Measurements from ENCODE around the gene NRGN. TPM values are rescaled to one million over a fixed set of nuclear protein-coding genes. Genes with fewer than 3 reads are reported as not detected.

The NRGN gene
- total RNA-seq, 4 donors from 2014 or later = 0.66 to 2.4 (median 1.8) TPM

- Histone ChIP-seq H3K27me3 (peaks cover 94% of the 10 kb centered on the region), H3K36me3 (no peaks in the 10 kb centered on the region)
Observed at GRCh38 chr11:124718801-124719200, 20.9 kb upstream of the NRGN start.

DNA sequence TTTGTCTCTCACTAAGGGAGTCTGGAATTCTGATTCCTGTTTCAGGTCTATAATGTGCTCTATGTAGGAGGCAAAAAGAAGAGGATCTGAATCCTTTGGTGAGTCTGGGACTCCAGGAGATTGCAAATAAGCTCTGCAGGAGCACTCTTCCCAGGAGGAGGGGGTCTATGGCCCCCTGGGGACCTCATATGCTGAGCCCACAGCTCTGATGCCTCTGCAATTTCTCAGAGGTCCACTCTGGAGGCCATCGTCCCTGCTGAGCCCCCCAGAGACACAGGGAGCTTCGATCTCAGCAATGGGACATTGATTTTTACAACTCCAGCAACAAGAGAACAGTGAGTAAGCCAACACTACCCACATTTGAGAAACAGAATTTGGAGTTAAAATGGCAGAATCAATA lies 20.2 kb upstream of the NRGN start:
- TF ChIP-seq POLR2A (IDR thresholded peaks at IDR 0.05) (no peak), POLR2AphosphoS5 (IDR thresholded peaks at IDR 0.05) (no peak), CTCF (IDR thresholded peaks at IDR 0.05) (no peak), EP300 (IDR thresholded peaks at IDR 0.05) (no peak)
- Histone ChIP-seq H3K4me3 (no peak overlapping the region), H3K27ac (no peak overlapping the region), H3K9me3 (no peaks in the 10 kb centered on the region), H3K4me1 (peaks cover 0 to 18% (median 6%) of the 10 kb centered on the region in 3 donors), H3K36me3 (no peaks in the 10 kb centered on the region), H3K27me3 (peaks cover 94% of the 10 kb centered on the region)
- WGBS, 2 donors (ENCODE audit: low coverage in 1 of 2) = 47% methylated on average over 2 of the region's 2 CpGs; no CpG with 5 or more reads in 1 of the 2 donors
- ATAC-seq = no peak

More at GRCh38 chr11:124718801-124719200, 20.9 kb upstream of the NRGN start:
- H3K27ac ChIP-seq = no peak overlapping the region
- ATAC-seq = no peak
- 33 to 36% methylated on average over 8 to 10 of the region's 14 CpGs for WGBS, 2 donors (ENCODE audit: low coverage in 1 of 2)
- no peaks in the 10 kb centered on the region for H3K9me3 ChIP-seq
- peaks cover 0 to 18% (median 6%) of the 10 kb centered on the region in 3 donors for H3K4me1 ChIP-seq
- TF ChIP-seq POLR2A (IDR thresholded peaks at IDR 0.05) (no peak), CTCF (IDR thresholded peaks at IDR 0.05) (no peak), EP300 (IDR thresholded peaks at IDR 0.05) (no peak), POLR2AphosphoS5 (IDR thresholded peaks at IDR 0.05) (no peak)
- no peak overlapping the region for H3K4me3 ChIP-seq

- Histone ChIP-seq H3K36me3 (no peaks in the 10 kb centered on the region), H3K4me3 (no peak overlapping the region), H3K27ac (no peak overlapping the region), H3K4me1 (peaks cover 0 to 25% (median 6%) of the 10 kb centered on the region in 3 donors), H3K9me3 (no peaks in the 10 kb centered on the region), H3K27me3 (peaks cover 97% of the 10 kb centered on the region)
- no peak for TF ChIP-seq POLR2AphosphoS5 (IDR thresholded peaks at IDR 0.05)
- TF ChIP-seq POLR2A (IDR thresholded peaks at IDR 0.05) = no peak
- TF ChIP-seq EP300 (IDR thresholded peaks at IDR 0.05) = no peak
- no peak for TF ChIP-seq CTCF (IDR thresholded peaks at IDR 0.05)
- 26 to 45% methylated on average over 5 to 6 of the region's 6 CpGs for WGBS, 2 donors (ENCODE audit: low coverage in 1 of 2)
- ATAC-seq = no peak
Observed at GRCh38 chr11:124722176-124722575, 17.6 kb upstream of the NRGN start.

- H3K27me3 ChIP-seq = peaks cover 77% of the 10 kb centered on the region
- H3K4me1 ChIP-seq = peaks cover 0 to 8% (median 0%) of the 10 kb centered on the region in 3 donors
- 29 to 78% methylated on average over 5 to 12 of the region's 14 CpGs for WGBS, 2 donors (ENCODE audit: low coverage in 1 of 2)
- no peak for ATAC-seq
- H3K27ac ChIP-seq = no peak overlapping the region
- H3K9me3 ChIP-seq = no peaks in the 10 kb centered on the region
- TF ChIP-seq CTCF (IDR thresholded peaks at IDR 0.05) = no peak
- TF ChIP-seq POLR2A (IDR thresholded peaks at IDR 0.05) = no peak
- H3K36me3 ChIP-seq = no peaks in the 10 kb centered on the region
- no peak overlapping the region for H3K4me3 ChIP-seq
Observed at GRCh38 chr11:124724979-124725718, 14.6 kb upstream of the NRGN start.

DNA sequence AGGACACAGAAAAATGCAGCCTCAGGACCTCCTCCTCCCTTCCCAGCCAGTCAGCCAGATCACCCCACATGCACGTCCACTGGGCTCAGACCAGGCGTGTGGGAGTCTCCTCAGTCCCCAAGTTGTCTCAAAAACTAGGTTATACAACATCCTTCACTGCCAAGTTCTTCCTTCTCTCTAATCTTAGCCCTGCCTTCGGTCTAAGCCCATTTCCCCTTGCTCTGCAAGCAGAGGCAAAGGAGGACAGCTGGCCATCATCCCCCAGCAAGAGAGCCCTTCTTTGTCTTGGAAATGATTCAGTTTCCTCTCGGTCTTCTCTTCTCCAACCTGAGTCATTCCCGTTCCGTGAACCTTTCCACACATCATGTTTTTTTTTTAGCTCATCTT lies 14.0 kb upstream of the NRGN start:
- no peak for ATAC-seq
- H3K27ac ChIP-seq = no peak overlapping the region

More for the DNA sequence above, 14.0 kb upstream of the NRGN start:
- H3K4me1 ChIP-seq = peaks cover 0 to 8% (median 0%) of the 10 kb centered on the region in 3 donors
- WGBS, 2 donors (ENCODE audit: low coverage in 1 of 2) = 12 to 21% methylated on average over 6 of the region's 6 CpGs
- H3K36me3 ChIP-seq = no peaks in the 10 kb centered on the region
- no peak overlapping the region for H3K4me3 ChIP-seq
- TF ChIP-seq CTCF (IDR thresholded peaks at IDR 0.05) (no peak), POLR2A (IDR thresholded peaks at IDR 0.05) (no peak)
- no peaks in the 10 kb centered on the region for H3K9me3 ChIP-seq
- H3K27me3 ChIP-seq = peaks cover 71% of the 10 kb centered on the region

All from gastroesophageal sphincter (tissue), 4 donors.